NOMO-1 (cell line): ENCODE measurements around the gene SPEF2.
"Not testable (repeated sequence)": the region's sequence is repeated elsewhere in the genome, so short reads cannot be mapped to it uniquely, and the experiment has no call there.

Source experiments
- DNase-seq, 2 experiments: peaks; one replicate each; lab custom pipeline; 2025; ENCODE audit not compliant: unreplicated experiment in 2 of 2; lab: John Stamatoyannopoulos, UW

The SPEF2 gene

GRCh38 chr5:35651002-35651756, 33.5 kb downstream of the SPEF2 start:
- DNase-seq, result peak; percentile 29 to 56

GRCh38 chr5:35656721-35657120, 39.1 kb downstream of the SPEF2 start:
- no peak for DNase-seq

GRCh38 chr5:35657877-35658276, 40.2 kb downstream of the SPEF2 start:
- no peak for DNase-seq

- DNase-seq, result no peak
These were observed 41.9 kb downstream of the SPEF2 start for GRCh38 chr5:35659556-35659955.

- DNase-seq, result no peak
These were observed 42.8 kb downstream of the SPEF2 start for GRCh38 chr5:35660451-35660850.

GRCh38 chr5:35664584-35664983, 46.9 kb downstream of the SPEF2 start:
- peak in 1 of 2 experiments; percentile 63 for DNase-seq

- DNase-seq, result peak; percentile 91 to 97
These were observed 47.4 kb downstream of the SPEF2 start for GRCh38 chr5:35665096-35665495.

GRCh38 chr5:35668319-35668718, 50.7 kb downstream of the SPEF2 start:
- DNase-seq, result no peak

GRCh38 chr5:35668794-35669193, 51.1 kb downstream of the SPEF2 start:
- DNase-seq, result no peak

GRCh38 chr5:35671541-35672295, 54.1 kb downstream of the SPEF2 start:
- no peak for DNase-seq

GRCh38 chr5:35672296-35672655, 54.6 kb downstream of the SPEF2 start:
- DNase-seq, result not testable (repeated sequence)

- DNase-seq, result no peak
These were observed 55.3 kb downstream of the SPEF2 start for GRCh38 chr5:35672995-35673394.

GRCh38 chr5:35674049-35674448, 56.4 kb downstream of the SPEF2 start:
- no peak for DNase-seq

GRCh38 chr5:35675392-35675791, 57.7 kb downstream of the SPEF2 start:
- no peak for DNase-seq

- no peak for DNase-seq
These were observed 60.2 kb downstream of the SPEF2 start for GRCh38 chr5:35677878-35678277.

- no peak for DNase-seq
These were observed 61.0 kb downstream of the SPEF2 start for GRCh38 chr5:35678661-35679060.

- no peak for DNase-seq
These were observed 61.7 kb downstream of the SPEF2 start for GRCh38 chr5:35679357-35679756.

GRCh38 chr5:35681911-35682310, 64.2 kb downstream of the SPEF2 start:
- no peak for DNase-seq

GRCh38 chr5:35683466-35683865, 65.8 kb downstream of the SPEF2 start:
- no peak for DNase-seq

GRCh38 chr5:35685161-35685560, 67.5 kb downstream of the SPEF2 start:
- no peak for DNase-seq

- no peak for DNase-seq
These were observed 70.3 kb downstream of the SPEF2 start for GRCh38 chr5:35687961-35688360.

- DNase-seq, result no peak
These were observed 76.8 kb downstream of the SPEF2 start for GRCh38 chr5:35694481-35694880.
